OCI-LY1 (cell line): ENCODE measurements around the gene XPR1.

Experiments used
- H2AFZ ChIP-seq: fragments of 200-600 bp; sonication (generic), shearing (Covaris generic); 2 replicates; pipeline ENCODE4 v1.6.0; 2014; ENCODE audit warnings: antibody characterized with exemption, mild to moderate bottlenecking, low read length
- H3F3A ChIP-seq: fragments of 200-600 bp; sonication (generic), shearing (Covaris generic); 2 replicates; pipeline ENCODE4 v1.6.0; 2014; ENCODE audit warnings: mild to moderate bottlenecking, antibody characterized with exemption, low read length, moderate library complexity; ENCODE audit not compliant: insufficient read depth
- H3K27ac ChIP-seq: fragments of 200-600 bp; sonication (generic); 2 replicates; pipeline ENCODE4 v1.5.1; 2014; ENCODE audit warnings: low read length, mixed run types, mild to moderate bottlenecking, low read depth; ENCODE audit not compliant: poor library complexity, severe bottlenecking
- H3K27me3 ChIP-seq: fragments of 200-600 bp; sonication (generic); 2 replicates; pipeline ENCODE4 v1.6.0; 2014; ENCODE audit warnings: antibody characterized with exemption, mild to moderate bottlenecking, low read length, moderate library complexity; ENCODE audit not compliant: insufficient read depth
- H3K36me3 ChIP-seq: fragments of 200-600 bp; sonication (generic); 2 replicates; pipeline ENCODE4 v1.6.1; 2014; ENCODE audit warnings: mild to moderate bottlenecking, antibody characterized with exemption, low read length, moderate library complexity, mixed read lengths; ENCODE audit not compliant: insufficient read depth
- H3K4me1 ChIP-seq: fragments of 200-600 bp; sonication (generic); 2 replicates; pipeline ENCODE4 v1.5.1; 2014; ENCODE audit warnings: mild to moderate bottlenecking, low read length, moderate library complexity; ENCODE audit not compliant: insufficient read depth, severe bottlenecking
- H3K4me2 ChIP-seq: fragments of 200-600 bp; sonication (generic), shearing (Covaris generic); 2 replicates; pipeline ENCODE4 v1.6.1; 2014; ENCODE audit warnings: low read length
- H3K4me3 ChIP-seq: fragments of 200-600 bp; sonication (generic); 2 replicates; pipeline ENCODE4 v1.5.1; 2014; ENCODE audit warnings: low read length, low read depth, mild to moderate bottlenecking, mixed read lengths; ENCODE audit not compliant: poor library complexity, severe bottlenecking
- H3K79me2 ChIP-seq: fragments of 200-600 bp; shearing (Covaris generic); 2 replicates; pipeline ENCODE4 v1.6.1; 2016; ENCODE audit warnings: mixed run types, low read length, mixed read lengths; ENCODE audit not compliant: insufficient read depth
- H3K9ac ChIP-seq: fragments of 200-600 bp; sonication (generic), shearing (Covaris generic); 2 replicates; pipeline ENCODE4 v1.6.1; 2014; ENCODE audit warnings: mild to moderate bottlenecking, low read length, mixed read lengths
- H3K9me2 ChIP-seq: fragments of 200-600 bp; sonication (generic), shearing (Covaris generic); 2 replicates; pipeline ENCODE4 v1.6.1; 2014; ENCODE audit warnings: low read depth, mild to moderate bottlenecking, low read length, mixed read lengths
- H3K9me3 ChIP-seq: fragments of 200-600 bp; shearing (Covaris generic); 2 replicates; pipeline ENCODE4 v1.6.1; 2014; ENCODE audit warnings: low read length, mixed read lengths
- H4K20me1 ChIP-seq: fragments of 200-600 bp; sonication (generic), shearing (Covaris generic); 2 replicates; pipeline ENCODE4 v1.6.0; 2016; ENCODE audit warnings: mild to moderate bottlenecking, low read length; ENCODE audit not compliant: insufficient read depth
- EZH2 ChIP-seq: fragments of 200-600 bp; sonication (generic), shearing (Covaris generic); IDR thresholded peaks from 2 replicates; pipeline ENCODE4 v1.8.0; 2017; ENCODE audit warnings: borderline replicate concordance, mixed run types, mild to moderate bottlenecking, antibody characterized with exemption, low read length, moderate library complexity, mixed read lengths
- TF ChIP-seq, protein P1 (sequence below): fragments of 200-600 bp; sonication (generic), shearing (Covaris generic); IDR thresholded peaks from 2 replicates; pipeline ENCODE4 v1.5.1; 2017; ENCODE audit warnings: mild to moderate bottlenecking, antibody characterized with exemption, low read length, moderate library complexity, mixed read lengths

The XPR1 gene

DNA sequence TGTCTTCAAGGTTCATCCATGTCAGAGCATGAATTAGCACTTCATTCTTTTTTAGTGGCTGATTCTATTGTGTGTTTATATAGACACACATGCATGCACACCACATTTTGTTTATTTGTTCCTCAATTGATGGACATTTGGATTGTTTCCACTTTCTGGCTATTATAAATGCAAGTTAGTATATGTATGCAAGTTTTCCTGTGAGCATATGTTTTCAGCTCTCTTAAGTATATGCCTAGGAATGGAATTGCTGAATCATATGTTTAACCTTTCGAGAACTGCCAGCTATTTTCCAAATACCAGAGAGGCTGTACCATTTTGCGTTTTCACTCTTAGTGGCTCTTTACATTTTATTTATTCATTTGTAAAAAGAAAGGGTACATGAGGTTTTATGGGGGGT is 171.0 kb downstream of the XPR1 start:
- TF ChIP-seq, protein P1, sequence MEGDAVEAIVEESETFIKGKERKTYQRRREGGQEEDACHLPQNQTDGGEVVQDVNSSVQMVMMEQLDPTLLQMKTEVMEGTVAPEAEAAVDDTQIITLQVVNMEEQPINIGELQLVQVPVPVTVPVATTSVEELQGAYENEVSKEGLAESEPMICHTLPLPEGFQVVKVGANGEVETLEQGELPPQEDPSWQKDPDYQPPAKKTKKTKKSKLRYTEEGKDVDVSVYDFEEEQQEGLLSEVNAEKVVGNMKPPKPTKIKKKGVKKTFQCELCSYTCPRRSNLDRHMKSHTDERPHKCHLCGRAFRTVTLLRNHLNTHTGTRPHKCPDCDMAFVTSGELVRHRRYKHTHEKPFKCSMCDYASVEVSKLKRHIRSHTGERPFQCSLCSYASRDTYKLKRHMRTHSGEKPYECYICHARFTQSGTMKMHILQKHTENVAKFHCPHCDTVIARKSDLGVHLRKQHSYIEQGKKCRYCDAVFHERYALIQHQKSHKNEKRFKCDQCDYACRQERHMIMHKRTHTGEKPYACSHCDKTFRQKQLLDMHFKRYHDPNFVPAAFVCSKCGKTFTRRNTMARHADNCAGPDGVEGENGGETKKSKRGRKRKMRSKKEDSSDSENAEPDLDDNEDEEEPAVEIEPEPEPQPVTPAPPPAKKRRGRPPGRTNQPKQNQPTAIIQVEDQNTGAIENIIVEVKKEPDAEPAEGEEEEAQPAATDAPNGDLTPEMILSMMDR, result no peak
- TF ChIP-seq EZH2, result no peak
- no peaks in the 10 kb centered on the region for H4K20me1 ChIP-seq
- no peaks in the 10 kb centered on the region for H3K27me3 ChIP-seq
- no peak overlapping the region for H2AFZ ChIP-seq
- no peak overlapping the region for H3K27ac ChIP-seq
- peaks cover 7% of the 10 kb centered on the region for H3K36me3 ChIP-seq
- H3K4me3 ChIP-seq, result no peak overlapping the region
- no peaks in the 10 kb centered on the region for H3K9me3 ChIP-seq
- no peak overlapping the region for H3K9ac ChIP-seq
- H3K4me2 ChIP-seq, result no peak overlapping the region
- H3K79me2 ChIP-seq, result no peaks in the 10 kb centered on the region
- no peaks in the 10 kb centered on the region for H3F3A ChIP-seq
- H3K4me1 ChIP-seq, result no peaks in the 10 kb centered on the region
- no peaks in the 10 kb centered on the region for H3K9me2 ChIP-seq

DNA sequence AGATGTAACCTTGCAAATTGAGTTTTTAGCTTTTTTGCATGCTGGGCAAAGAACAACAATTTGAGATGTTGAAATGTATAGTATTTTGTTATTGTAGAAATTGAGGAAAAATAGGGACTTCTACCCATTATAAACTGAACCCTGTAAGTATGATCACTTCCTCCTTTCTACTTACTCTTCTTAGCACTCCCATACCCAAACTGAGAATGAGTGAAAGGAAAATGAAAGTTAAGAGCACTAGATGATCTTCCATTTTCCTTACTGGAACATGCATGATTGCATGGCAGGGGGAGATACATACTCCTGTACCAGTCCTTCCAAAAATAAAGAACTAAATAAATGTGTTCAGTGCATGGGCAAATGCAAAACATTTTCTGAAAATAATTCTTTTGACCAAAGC is 173.5 kb downstream of the XPR1 start:
- Histone ChIP-seq H4K20me1 (no peaks in the 10 kb centered on the region), H3K27ac (no peak overlapping the region), H3F3A (no peaks in the 10 kb centered on the region), H3K27me3 (no peaks in the 10 kb centered on the region), H3K4me3 (no peak overlapping the region), H3K36me3 (peaks cover 7% of the 10 kb centered on the region), H3K9me3 (no peaks in the 10 kb centered on the region), H2AFZ (no peak overlapping the region), H3K4me2 (no peak overlapping the region), H3K79me2 (no peaks in the 10 kb centered on the region), H3K4me1 (no peaks in the 10 kb centered on the region), H3K9ac (no peak overlapping the region), H3K9me2 (no peaks in the 10 kb centered on the region)
- TF ChIP-seq, protein P1, result no peak
- TF ChIP-seq EZH2, result no peak

DNA sequence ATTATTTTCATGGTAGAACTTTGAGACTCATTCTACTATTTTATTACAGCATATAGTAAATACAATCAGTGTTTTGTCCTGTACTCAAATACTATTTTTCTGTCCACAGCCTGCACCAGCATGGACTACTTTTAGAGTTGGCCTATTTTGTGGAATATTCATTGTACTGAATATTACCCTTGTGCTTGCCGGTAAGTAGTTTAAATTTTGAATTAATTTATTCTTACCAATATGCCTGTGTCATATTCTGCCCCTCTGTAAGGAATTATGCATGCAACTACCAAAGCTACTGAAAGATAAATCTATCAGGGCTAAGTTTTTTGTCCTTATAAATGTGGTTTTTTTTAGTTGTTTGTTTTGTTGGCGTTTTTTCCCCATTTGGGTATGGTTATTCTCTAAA is 179.5 kb downstream of the XPR1 start:
- Histone ChIP-seq H3K9me2 (no peaks in the 10 kb centered on the region), H3F3A (no peaks in the 10 kb centered on the region), H3K36me3 (peaks cover 7% of the 10 kb centered on the region), H3K4me2 (no peak overlapping the region), H2AFZ (no peak overlapping the region), H3K4me1 (no peaks in the 10 kb centered on the region), H3K27me3 (no peaks in the 10 kb centered on the region), H3K4me3 (no peak overlapping the region), H3K27ac (no peak overlapping the region), H3K9me3 (no peaks in the 10 kb centered on the region), H4K20me1 (no peaks in the 10 kb centered on the region), H3K79me2 (no peaks in the 10 kb centered on the region; the same call in 1 of the 2 replicates), H3K9ac (no peak overlapping the region)
- TF ChIP-seq EZH2, result no peak
- TF ChIP-seq, protein P1, result no peak
